K562 (cell line): ENCODE measurements around the gene FLVCR2. TPM values are rescaled to one million over a fixed set of nuclear protein-coding genes. Genes with fewer than 3 reads are reported as not detected.

Experiments
- ADNP ChIP-seq: fragments of 200-800 bp; sonication (Bioruptor generic); IDR thresholded peaks from 2 replicates; pipeline ENCODE4 v1.6.1; 2016; ENCODE audit warnings: missing genetic modification characterization, missing compliant biosample characterization
- EGR1 ChIP-seq: fragments of 450-650 bp; conservative IDR thresholded peaks from 2 replicates; pipeline ENCODE4 v1.6.1; 2017; ENCODE audit warnings: mild to moderate bottlenecking
- FOXK2 ChIP-seq, 2 experiments: fragments of 450-650 bp; IDR thresholded peaks in 1 of 2; conservative IDR thresholded peaks in 1 of 2; 2 replicates each; pipeline ENCODE4 v1.6.1; 2016; ENCODE audit warnings: low read depth in 2 of 2, mild to moderate bottlenecking in 1 of 2
- JUNB ChIP-seq: fragments of 450-650 bp; formaldehyde crosslinking; conservative IDR thresholded peaks from 2 replicates; pipeline ENCODE4 v1.4.0; 2020; ENCODE audit warnings: mild to moderate bottlenecking
- NR0B1 ChIP-seq: fragments of 450-650 bp; IDR thresholded peaks from one replicate; pipeline ENCODE4 v1.6.1; 2018; ENCODE audit warnings: mild to moderate bottlenecking, moderate library complexity; ENCODE audit not compliant: partially characterized antibody
- POLR2G ChIP-seq: fragments of 200-400 bp; formaldehyde crosslinking; IDR thresholded peaks from 2 replicates; pipeline ENCODE4 v1.6.1; 2017; ENCODE audit warnings: low read depth, mild to moderate bottlenecking, antibody characterized with exemption, low read length, moderate library complexity
- RAD21 ChIP-seq, 2 experiments: fragments of 250-450 bp in 1 of 2; fragments of 450-650 bp in 1 of 2; sonication (Bioruptor Pico) in 1 of 2; formaldehyde crosslinking in 1 of 2; IDR thresholded peaks in 1 of 2; conservative IDR thresholded peaks in 1 of 2; 2 replicates each; pipeline versions ENCODE4 v1.4.0 to v1.8.0; 2020 to 2022; ENCODE audit warnings: mild to moderate bottlenecking in 2 of 2, moderate library complexity in 1 of 2
- RBM25 ChIP-seq: fragments of 200-400 bp; formaldehyde crosslinking; IDR thresholded peaks from 2 replicates; pipeline ENCODE4 v1.6.1; 2018; ENCODE audit warnings: low read length, low read depth, moderate library complexity; ENCODE audit not compliant: severe bottlenecking
- RUNX1 ChIP-seq: sonication (generic); IDR thresholded peaks from 2 replicates; pipeline ENCODE4 v1.6.1; 2016; ENCODE audit warnings: antibody characterized with exemption, low read depth
- TAF15 ChIP-seq: fragments of 200-400 bp; formaldehyde crosslinking; IDR thresholded peaks from 2 replicates; pipeline ENCODE4 v1.6.1; 2017; ENCODE audit warnings: mild to moderate bottlenecking, low read depth, low read length, moderate library complexity
- TOE1 ChIP-seq, 2 experiments: fragments of 450-650 bp in 1 of 2; sonication (generic) in 1 of 2; formaldehyde crosslinking in 1 of 2; IDR thresholded peaks; 2 replicates each; pipeline versions ENCODE4 v1.7.1 to v1.8.0; 2016 to 2022; ENCODE audit warnings: borderline replicate concordance in 2 of 2, mild to moderate bottlenecking in 2 of 2, antibody characterized with exemption in 1 of 2, inconsistent platforms in 1 of 2, low read depth in 1 of 2, missing genetic modification reagents in 1 of 2, moderate library complexity in 1 of 2
- ZBTB34 ChIP-seq: fragments of 250-450 bp; sonication (Bioruptor Pico); IDR thresholded peaks from 2 replicates; pipeline ENCODE4 v1.8.0; 2021; ENCODE audit warnings: mild to moderate bottlenecking, moderate library complexity
- ZFP36 ChIP-seq: fragments of 150-350 bp; IDR thresholded peaks from 2 replicates; pipeline ENCODE4 v1.6.1; 2018; ENCODE audit warnings: low read length, low read depth; ENCODE audit not compliant: partially characterized antibody
- ZHX1 ChIP-seq: fragments of 150-350 bp; conservative IDR thresholded peaks from 2 replicates; pipeline ENCODE4 v1.6.1; 2014; ENCODE audit warnings: low read length
- ZNF449 ChIP-seq: fragments of 250-450 bp; sonication (Bioruptor Pico); IDR thresholded peaks from 2 replicates; pipeline ENCODE4 v1.8.0; 2022; ENCODE audit warnings: moderate library complexity, mild to moderate bottlenecking, inconsistent platforms
- polyA plus RNA-seq, 8 experiments: library from polyadenylated mRNA; depleted of rRNA in 4 of 8; stranded (reverse) in 5 of 8; unstranded in 3 of 8; fragments of >200 nt; fragmentation: Nextera tagmentation in 2 of 8; fragmentation: Illumina TruSeq in 1 of 8; extraction: Ambion mirVana in 2 of 8; extraction: Trizol in 1 of 8; gene quantifications; 2 replicates each; pipeline versions ENCODE4 v1.2.1 to v1.2.3, GENCODE V29; 2011 to 2014; ENCODE audit warnings: inconsistent platforms in 1 of 8, missing spikeins in 1 of 8
- total RNA-seq, 7 experiments: library from RNA; depleted of rRNA in 6 of 7; stranded (reverse); fragments of >200 nt in 6 of 7; fragmentation: Illumina TruSeq in 2 of 7; extraction: Trizol in 2 of 7; gene quantifications; 2 replicates each; pipeline versions ENCODE4 v1.2.1 to v1.2.3, GENCODE V29; 2011 to 2021; ENCODE audit warnings: low replicate concordance in 1 of 7

The FLVCR2 gene
- total and polyA plus RNA-seq, 9 of the 15 experiments (the other 6 are each of a cell fraction or from before 2014, with no cell fraction given): 1.5 TPM; not detected in 8

- TF ChIP-seq ZHX1: no peak
- no peak for TF ChIP-seq ZNF449
- no peak for TF ChIP-seq TAF15
- TF ChIP-seq TOE1 (IDR thresholded peaks at IDR 0.05; ENCODE audit: borderline replicate concordance): no peak
- TF ChIP-seq TOE1 (CRISPR knock-in tag; IDR thresholded peaks at IDR 0.05; ENCODE audit: borderline replicate concordance, low read depth): no peak
- no peak for TF ChIP-seq POLR2G
- TF ChIP-seq JUNB (CRISPR knock-in tag): no peak
- no peak for TF ChIP-seq EGR1
- TF ChIP-seq ZBTB34 (CRISPR knock-in tag): no peak
- TF ChIP-seq RUNX1: no peak
- peak; percentile 97 for TF ChIP-seq RBM25
- TF ChIP-seq FOXK2 (conservative IDR thresholded peaks at IDR 0.05 in 1 of 2, IDR thresholded peaks at IDR 0.05 in 1 of 2; ENCODE audit: low read depth in 2 of 2): no peak
- TF ChIP-seq ZFP36: peak; percentile 76
- no peak for TF ChIP-seq RAD21 (CRISPR knock-in tag; conservative IDR thresholded peaks at IDR 0.05 in 1 of 2, IDR thresholded peaks at IDR 0.05 in 1 of 2)
- TF ChIP-seq NR0B1: no peak
- peak; percentile 53; the same call in 1 of the 2 replicates for TF ChIP-seq ADNP
- TF ChIP-seq, all 486 proteins: peak for 8
Observed at GRCh38 chr14:75658957-75659356, 80.5 kb downstream of the FLVCR2 start (continued).
